ENCODE measurements around the gene TSHR. TPM values are rescaled to one million over a fixed set of nuclear protein-coding genes. Genes with fewer than 3 reads are reported as not detected.

The TSHR gene
- total RNA-seq, 1 donor from 2014 or later: not detected

GRCh38 chr14:80959496-80959895 is 4.1 kb downstream of the TSHR start:
- peak overlapping the region; percentile 32 for H3K4me3 Mint-ChIP-seq
- H3K27ac Mint-ChIP-seq: peak overlapping the region; percentile 82
- no peaks in the 10 kb centered on the region for H3K36me3 Mint-ChIP-seq (ENCODE audit: low read depth)
- no peaks in the 10 kb centered on the region for H3K9me3 Mint-ChIP-seq
- POLR2A ChIA-PET: interaction anchor here (0.6 to 2.3 kb wide), 7 partner anchors 8 to 511 kb away, joined by 3 to 9 read pairs (median 5); partner anchors contain the start of genes CEP128 and GTF2A1
- CTCF ChIA-PET: interaction anchor here (1.6 to 9.3 kb wide), 2 partner anchors 28 to 211 kb away, joined by 4 to 150 read pairs; no protein-coding TSS in a partner anchor
- H3K4me1 Mint-ChIP-seq: peaks cover 55% of the 10 kb centered on the region
- ATAC-seq (ENCODE audit: low read depth): peak; percentile 93
- DNase-seq: peak; percentile 19
- TF ChIP-seq CTCF (IDR thresholded peaks at IDR 0.05): no peak
- intact Hi-C loops (cut with micrococcal nuclease): loop anchor here (1.0 to 5.0 kb wide), 7 partner anchors 18 to 573 kb away; partner anchors contain the start of genes CEP128 and SEL1L
- H3K27me3 Mint-ChIP-seq: peaks cover 9% of the 10 kb centered on the region

DNA sequence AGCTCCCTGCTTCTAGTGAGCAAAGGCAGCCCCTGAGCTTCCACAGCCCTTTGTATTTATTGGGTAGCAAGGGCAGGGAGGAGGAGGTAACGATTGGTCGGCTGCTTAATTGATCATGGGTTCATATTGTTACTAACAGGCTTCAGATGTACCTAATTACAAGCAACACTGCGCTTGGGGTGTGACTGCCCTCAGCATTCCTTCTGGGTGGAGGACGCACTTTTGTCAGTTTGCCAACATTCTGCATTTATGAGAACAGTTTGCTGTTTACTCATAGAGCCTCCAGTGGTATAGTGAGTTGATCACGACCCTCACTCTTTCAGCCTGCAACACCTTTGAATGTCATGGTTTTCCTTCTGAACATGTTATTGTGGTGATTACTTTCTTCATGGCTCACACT is 9.6 kb downstream of the TSHR start:
- Mint-ChIP-seq H3K4me3 (no peak overlapping the region), H3K27me3 (no peaks in the 10 kb centered on the region), H3K9me3 (no peaks in the 10 kb centered on the region), H3K4me1 (peaks cover 4% of the 10 kb centered on the region), H3K27ac (no peak overlapping the region), H3K36me3 (ENCODE audit: low read depth) (no peaks in the 10 kb centered on the region)
- POLR2A ChIA-PET: no interaction called here
- DNase-seq: no peak
- CTCF ChIA-PET: interaction anchor here (1.7 kb wide), 1 partner anchor 22 kb away, joined by 6 read pairs; no protein-coding TSS in a partner anchor
- TF ChIP-seq CTCF (IDR thresholded peaks at IDR 0.05): no peak
- intact Hi-C loops (cut with micrococcal nuclease): no loop called here
- ATAC-seq (ENCODE audit: low read depth): no peak

GRCh38 chr14:80973931-80974641 is 18.7 kb downstream of the TSHR start:
- no peaks in the 10 kb centered on the region for H3K9me3 Mint-ChIP-seq
- no peak overlapping the region for H3K4me3 Mint-ChIP-seq
- H3K27me3 Mint-ChIP-seq: peaks cover 4% of the 10 kb centered on the region
- no peaks in the 10 kb centered on the region for H3K4me1 Mint-ChIP-seq
- ChIA-PET CTCF (interaction anchor here (1.7 kb wide), 1 partner anchor 13 kb away, joined by 7 read pairs; no protein-coding TSS in a partner anchor), POLR2A (no interaction called here)
- no peak for DNase-seq
- intact Hi-C loops (cut with micrococcal nuclease): no loop called here
- H3K27ac Mint-ChIP-seq: no peak overlapping the region
- ATAC-seq (ENCODE audit: low read depth): no peak
- no peaks in the 10 kb centered on the region for H3K36me3 Mint-ChIP-seq (ENCODE audit: low read depth)
- no peak for TF ChIP-seq CTCF (IDR thresholded peaks at IDR 0.05)

- CTCF ChIA-PET: interaction anchor here (1.0 to 1.7 kb wide), 2 partner anchors 13 to 20 kb away, joined by 3 to 7 read pairs; no protein-coding TSS in a partner anchor
- no peaks in the 10 kb centered on the region for H3K4me1 Mint-ChIP-seq
- peaks cover 4% of the 10 kb centered on the region for H3K27me3 Mint-ChIP-seq
- H3K9me3 Mint-ChIP-seq: no peaks in the 10 kb centered on the region
- intact Hi-C loops (cut with micrococcal nuclease): no loop called here
- no peaks in the 10 kb centered on the region for H3K36me3 Mint-ChIP-seq (ENCODE audit: low read depth)
- no peak for ATAC-seq (ENCODE audit: low read depth)
- POLR2A ChIA-PET: no interaction called here
- DNase-seq: no peak
- H3K27ac Mint-ChIP-seq: no peak overlapping the region
- no peak for TF ChIP-seq CTCF (IDR thresholded peaks at IDR 0.05)
- no peak overlapping the region for H3K4me3 Mint-ChIP-seq
These were observed 19.3 kb downstream of the TSHR start for GRCh38 chr14:80974679-80975078.

DNA sequence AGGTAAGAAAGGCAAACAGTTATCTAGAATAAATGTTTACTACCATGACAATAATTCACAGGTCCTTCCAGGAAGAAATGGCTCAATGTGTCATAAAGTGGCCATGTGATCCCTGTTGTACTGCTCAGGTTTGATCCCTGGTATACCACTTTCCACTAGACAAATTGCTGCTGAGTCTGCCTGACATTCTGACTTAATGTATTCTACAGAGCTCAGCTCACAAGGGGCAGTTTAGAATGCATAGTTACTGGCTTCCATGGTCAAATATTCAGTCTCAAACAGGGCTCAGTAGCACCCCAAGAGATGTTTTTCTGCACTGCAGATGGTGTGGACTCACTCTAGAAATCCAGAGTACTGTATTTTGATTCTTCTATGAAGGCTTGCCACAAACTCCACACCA is 21.8 kb downstream of the TSHR start:
- Mint-ChIP-seq H3K4me1 (no peaks in the 10 kb centered on the region), H3K27me3 (peaks cover 6% of the 10 kb centered on the region), H3K36me3 (ENCODE audit: low read depth) (no peaks in the 10 kb centered on the region), H3K9me3 (no peaks in the 10 kb centered on the region), H3K4me3 (no peak overlapping the region), H3K27ac (no peak overlapping the region)
- intact Hi-C loops (cut with micrococcal nuclease): no loop called here
- ATAC-seq (ENCODE audit: low read depth) (no peak), DNase-seq (no peak)
- no peak for TF ChIP-seq CTCF (IDR thresholded peaks at IDR 0.05)
- ChIA-PET CTCF (interaction anchor here (2.3 kb wide), 1 partner anchor 10 kb away, joined by 14 read pairs; no protein-coding TSS in a partner anchor), POLR2A (interaction anchor here (0.6 kb wide), 1 partner anchor 7 kb away, joined by 6 read pairs; no protein-coding TSS in a partner anchor)
